ENCODE data around the gene GAREM1.

Gene GAREM1

GRCh38 chr18:32425466-32425865, 45.2 kb downstream of the GAREM1 start:
- no peak for DNase-seq (ENCODE audit: low read depth, low spot score)

- no peak for DNase-seq (ENCODE audit: low read depth, low spot score)
Measured at GRCh38 chr18:32424696-32425095, 46.0 kb downstream of the GAREM1 start.

GRCh38 chr18:32422978-32423740, 47.5 kb downstream of the GAREM1 start:
- no peak for DNase-seq (ENCODE audit: low read depth, low spot score)

- DNase-seq (ENCODE audit: low read depth, low spot score), result no peak
Measured at GRCh38 chr18:32422201-32422600, 48.5 kb downstream of the GAREM1 start.

- no peak for DNase-seq (ENCODE audit: low read depth, low spot score)
Measured at GRCh38 chr18:32420084-32420750, 50.5 kb downstream of the GAREM1 start.

GRCh38 chr18:32418148-32418547, 52.5 kb downstream of the GAREM1 start:
- DNase-seq (ENCODE audit: low read depth, low spot score), result no peak

GRCh38 chr18:32405588-32405987, 65.1 kb downstream of the GAREM1 start:
- DNase-seq (ENCODE audit: low read depth, low spot score), result no peak

- no peak for DNase-seq (ENCODE audit: low read depth, low spot score)
Measured at GRCh38 chr18:32401621-32402020, 69.1 kb downstream of the GAREM1 start.

GRCh38 chr18:32393407-32393806, 77.3 kb downstream of the GAREM1 start:
- DNase-seq (ENCODE audit: low read depth, low spot score), result no peak

- no peak for DNase-seq (ENCODE audit: low read depth, low spot score)
Measured at GRCh38 chr18:32391126-32391525, 79.6 kb downstream of the GAREM1 start.

- DNase-seq (ENCODE audit: low read depth, low spot score), result no peak
Measured at GRCh38 chr18:32389858-32390257, 80.8 kb downstream of the GAREM1 start.

- DNase-seq (ENCODE audit: low read depth, low spot score), result no peak
Measured at GRCh38 chr18:32389191-32389590, 81.5 kb downstream of the GAREM1 start.

- DNase-seq (ENCODE audit: low read depth, low spot score), result no peak
Measured at GRCh38 chr18:32386471-32386870, 84.2 kb downstream of the GAREM1 start.

- no peak for DNase-seq (ENCODE audit: low read depth, low spot score)
Measured at GRCh38 chr18:32383050-32383819, 87.4 kb downstream of the GAREM1 start.

GRCh38 chr18:32381761-32382160, 88.9 kb downstream of the GAREM1 start:
- DNase-seq (ENCODE audit: low read depth, low spot score), result no peak

GRCh38 chr18:32380559-32380958, 90.1 kb downstream of the GAREM1 start:
- no peak for DNase-seq (ENCODE audit: low read depth, low spot score)

- DNase-seq (ENCODE audit: low read depth, low spot score), result no peak
Measured at GRCh38 chr18:32379891-32380290, 90.8 kb downstream of the GAREM1 start.

- no peak for DNase-seq (ENCODE audit: low read depth, low spot score)
Measured at GRCh38 chr18:32378705-32379104, 92.0 kb downstream of the GAREM1 start.

- DNase-seq (ENCODE audit: low read depth, low spot score), result no peak
Measured at GRCh38 chr18:32373995-32374394, 96.7 kb downstream of the GAREM1 start.

- DNase-seq (ENCODE audit: low read depth, low spot score), result no peak
Measured at GRCh38 chr18:32373505-32373904, 97.2 kb downstream of the GAREM1 start.

- DNase-seq (ENCODE audit: low read depth, low spot score), result no peak
Measured at GRCh38 chr18:32372381-32373061, 98.2 kb downstream of the GAREM1 start.

- DNase-seq (ENCODE audit: low read depth, low spot score), result no peak
Measured at GRCh38 chr18:32372047-32372380, 98.7 kb downstream of the GAREM1 start.
